ENCODE measurements around the gene MPZL1. TPM values are rescaled to one million over a fixed set of nuclear protein-coding genes. Genes with fewer than 3 reads are reported as not detected.

MPZL1 gene
- total RNA-seq, 2 experiments from 2014 or later = 1.2 to 1.5 TPM

DNA sequence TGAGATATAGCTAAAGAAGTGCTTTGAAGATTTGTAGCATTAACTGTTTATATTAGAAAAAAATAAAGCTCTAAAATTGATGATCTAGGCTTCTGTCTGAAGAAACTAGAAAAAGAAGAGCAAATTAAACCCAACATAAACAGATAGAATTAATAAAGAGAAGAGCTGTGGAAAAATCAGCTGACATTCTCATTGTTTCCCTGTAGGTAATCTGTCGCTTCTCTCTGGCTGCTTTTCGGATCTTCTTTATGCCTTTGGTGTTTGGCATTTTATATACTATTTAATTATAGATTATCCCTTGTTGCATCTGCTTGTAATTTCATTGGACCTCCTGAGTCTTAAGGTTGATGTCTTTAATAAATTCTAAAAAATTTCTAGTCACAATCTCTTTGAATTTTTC is 59.8 kb downstream of the MPZL1 start:
- no peaks in the 10 kb centered on the region for H3K27me3 ChIP-seq (ENCODE audit: control insufficient read depth in 1 of 2, insufficient read depth in 2 of 2, low read length in 2 of 2)
- H3K9me3 ChIP-seq (ENCODE audit: control insufficient read depth in 1 of 2, insufficient read depth in 1 of 2, low read length in 2 of 2) = no peaks in the 10 kb centered on the region
- ChIA-PET CTCF (no interaction called here), POLR2A (no interaction called here)
- peaks cover 2% of the 10 kb centered on the region for H3K9me3 Mint-ChIP-seq
- TF ChIP-seq, protein P1, sequence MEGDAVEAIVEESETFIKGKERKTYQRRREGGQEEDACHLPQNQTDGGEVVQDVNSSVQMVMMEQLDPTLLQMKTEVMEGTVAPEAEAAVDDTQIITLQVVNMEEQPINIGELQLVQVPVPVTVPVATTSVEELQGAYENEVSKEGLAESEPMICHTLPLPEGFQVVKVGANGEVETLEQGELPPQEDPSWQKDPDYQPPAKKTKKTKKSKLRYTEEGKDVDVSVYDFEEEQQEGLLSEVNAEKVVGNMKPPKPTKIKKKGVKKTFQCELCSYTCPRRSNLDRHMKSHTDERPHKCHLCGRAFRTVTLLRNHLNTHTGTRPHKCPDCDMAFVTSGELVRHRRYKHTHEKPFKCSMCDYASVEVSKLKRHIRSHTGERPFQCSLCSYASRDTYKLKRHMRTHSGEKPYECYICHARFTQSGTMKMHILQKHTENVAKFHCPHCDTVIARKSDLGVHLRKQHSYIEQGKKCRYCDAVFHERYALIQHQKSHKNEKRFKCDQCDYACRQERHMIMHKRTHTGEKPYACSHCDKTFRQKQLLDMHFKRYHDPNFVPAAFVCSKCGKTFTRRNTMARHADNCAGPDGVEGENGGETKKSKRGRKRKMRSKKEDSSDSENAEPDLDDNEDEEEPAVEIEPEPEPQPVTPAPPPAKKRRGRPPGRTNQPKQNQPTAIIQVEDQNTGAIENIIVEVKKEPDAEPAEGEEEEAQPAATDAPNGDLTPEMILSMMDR (IDR thresholded peaks at IDR 0.05) = no peak
- peaks cover 11% of the 10 kb centered on the region for H3K4me1 Mint-ChIP-seq (ENCODE audit: low read depth)
- no peak overlapping the region for H3K4me3 Mint-ChIP-seq
- H3K27ac Mint-ChIP-seq = no peak overlapping the region
- no peak for DNase-seq
- no peak overlapping the region for H3K27ac ChIP-seq (ENCODE audit: low read depth in 1 of 2, low read length in 2 of 2)
- no peaks in the 10 kb centered on the region for H3K27me3 Mint-ChIP-seq
- no peaks in the 10 kb centered on the region for H3K4me1 ChIP-seq (ENCODE audit: insufficient read depth, low read length)
- H3K36me3 ChIP-seq (ENCODE audit: insufficient read depth, low read length) = no peaks in the 10 kb centered on the region
- ATAC-seq (ENCODE audit: poor library complexity) = no peak
- peaks cover 26% of the 10 kb centered on the region for H3K36me3 Mint-ChIP-seq (ENCODE audit: low read depth)
- no peak overlapping the region for H3K4me3 ChIP-seq (ENCODE audit: low read length)
- intact Hi-C loops (cut with DNase I, micrococcal nuclease) = no loop called here

DNA sequence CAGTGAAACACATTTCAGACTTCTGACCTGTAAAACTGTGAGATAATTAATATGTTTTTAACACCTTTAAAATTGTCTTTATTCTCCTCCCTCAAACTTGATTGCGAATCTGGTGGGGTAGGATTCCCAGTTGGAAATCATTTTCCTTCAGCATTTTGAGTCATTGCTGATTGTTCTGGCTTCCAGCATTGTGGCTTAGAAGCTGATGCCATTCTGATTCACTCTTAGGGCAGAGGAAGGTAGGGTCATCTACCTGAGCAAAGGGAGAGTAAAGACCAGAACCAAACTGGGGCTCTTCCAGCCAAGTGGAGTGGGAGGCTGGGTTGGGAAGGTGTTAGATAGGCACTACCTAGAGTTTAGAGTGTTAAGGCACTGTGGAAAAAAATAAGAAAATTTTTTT is 61.2 kb downstream of the MPZL1 start:
- Histone ChIP-seq H3K4me3 (ENCODE audit: low read length) (no peak overlapping the region), H3K27me3 (ENCODE audit: control insufficient read depth in 1 of 2, insufficient read depth in 2 of 2, low read length in 2 of 2) (no peaks in the 10 kb centered on the region), H3K9me3 (ENCODE audit: control insufficient read depth in 1 of 2, insufficient read depth in 1 of 2, low read length in 2 of 2) (no peaks in the 10 kb centered on the region), H3K36me3 (ENCODE audit: insufficient read depth, low read length) (no peaks in the 10 kb centered on the region), H3K27ac (ENCODE audit: low read depth in 1 of 2, low read length in 2 of 2) (no peak overlapping the region), H3K4me1 (ENCODE audit: insufficient read depth, low read length) (no peaks in the 10 kb centered on the region)
- Mint-ChIP-seq H3K4me3 (no peak overlapping the region), H3K27ac (no peak overlapping the region), H3K27me3 (no peaks in the 10 kb centered on the region), H3K9me3 (peaks cover 2% of the 10 kb centered on the region), H3K36me3 (ENCODE audit: low read depth) (peaks cover 14% of the 10 kb centered on the region), H3K4me1 (ENCODE audit: low read depth) (no peaks in the 10 kb centered on the region)
- ChIA-PET POLR2A (no interaction called here), CTCF (no interaction called here)
- DNase-seq (no peak), ATAC-seq (ENCODE audit: poor library complexity) (no peak)
- intact Hi-C loops (cut with DNase I, micrococcal nuclease) = no loop called here
- TF ChIP-seq, protein P1 (IDR thresholded peaks at IDR 0.05) = no peak

DNA sequence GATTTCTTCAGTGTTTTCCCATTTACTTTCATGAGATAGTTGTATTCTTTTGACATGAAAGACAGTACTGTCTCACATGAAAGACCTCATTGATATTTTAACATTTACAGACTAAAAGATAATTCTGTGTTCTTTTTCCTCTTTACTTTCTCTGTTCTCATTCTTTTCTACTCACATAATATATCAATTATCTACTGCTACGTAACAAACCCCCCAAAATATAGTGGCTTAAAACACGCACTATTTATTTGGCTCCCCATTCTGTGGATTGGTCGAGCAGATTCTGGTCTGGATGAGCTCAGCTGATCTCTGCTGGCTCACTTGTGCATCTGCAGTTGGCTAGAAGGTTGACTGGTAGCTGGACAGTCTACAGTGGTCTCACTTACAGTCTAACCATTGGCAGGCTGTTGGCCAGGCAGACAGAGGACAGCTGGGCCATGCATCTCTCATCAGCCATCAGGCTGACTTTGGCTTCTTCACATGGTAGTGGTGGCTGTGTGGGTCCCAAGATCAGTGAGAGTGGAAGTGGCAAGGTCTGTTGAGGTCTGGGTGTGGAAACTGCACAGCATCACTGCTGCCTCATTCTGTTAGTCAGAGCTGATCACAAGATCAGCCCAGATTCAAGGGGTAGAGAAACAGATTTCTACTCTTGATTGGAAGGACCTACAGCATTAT is 63.2 kb downstream of the MPZL1 start:
- no peak for DNase-seq
- no peaks in the 10 kb centered on the region for H3K4me1 Mint-ChIP-seq (ENCODE audit: low read depth)
- H3K9me3 Mint-ChIP-seq = peaks cover 2% of the 10 kb centered on the region
- no peaks in the 10 kb centered on the region for H3K4me1 ChIP-seq (ENCODE audit: insufficient read depth, low read length)
- H3K36me3 ChIP-seq (ENCODE audit: insufficient read depth, low read length) = no peaks in the 10 kb centered on the region
- no peak overlapping the region for H3K27ac ChIP-seq (ENCODE audit: low read depth in 1 of 2, low read length in 2 of 2)
- intact Hi-C loops (cut with DNase I, micrococcal nuclease) = no loop called here
- H3K4me3 ChIP-seq (ENCODE audit: low read length) = no peak overlapping the region
- no peak overlapping the region for H3K4me3 Mint-ChIP-seq
- no peaks in the 10 kb centered on the region for H3K9me3 ChIP-seq (ENCODE audit: control insufficient read depth in 1 of 2, insufficient read depth in 1 of 2, low read length in 2 of 2)
- no peaks in the 10 kb centered on the region for H3K27me3 Mint-ChIP-seq
- H3K27me3 ChIP-seq (ENCODE audit: control insufficient read depth in 1 of 2, insufficient read depth in 2 of 2, low read length in 2 of 2) = no peaks in the 10 kb centered on the region
- POLR2A ChIA-PET = no interaction called here
- H3K36me3 Mint-ChIP-seq (ENCODE audit: low read depth) = peaks cover 9% of the 10 kb centered on the region
- no peak overlapping the region for H3K27ac Mint-ChIP-seq
- CTCF ChIA-PET = no interaction called here
- TF ChIP-seq, protein P1 (IDR thresholded peaks at IDR 0.05) = no peak
- no peak for ATAC-seq (ENCODE audit: poor library complexity)
